HCT116 (cell line): Measurements from ENCODE around the gene MPI. TPM values are rescaled to one million over a fixed set of nuclear protein-coding genes. Genes with fewer than 3 reads are reported as not detected.
A peak's percentile ranks its signal among the peaks of the same experiment; 100 is the strongest.
"Not testable (repeated sequence)": the region's sequence is repeated elsewhere in the genome, so short reads cannot be mapped to it uniquely, and the experiment has no call there.

Source experiments
- ATAC-seq: fragments of 200-7000 bp; cut with Tn5 transposase; 2 replicates; pipeline ENCODE4 v1.9.1; 2020; ENCODE audit warnings: mild to moderate bottlenecking, moderate library complexity
- BruUV-seq: library from RNA; stranded (reverse); fragments of 400-500 nt; replicated peaks from 2 replicates; lab custom pipeline; 2021; lab: Mats Ljungman, UMichigan
- CTCF ChIA-PET: fragments of 300-600 bp; sonication (Branson Sonifier 250); formaldehyde crosslinking; loops from one replicate; lab custom pipeline; 2021; ENCODE audit warnings: antibody characterized with exemption; lab: Charles Lee
- POLR2A ChIA-PET: fragments of 300-600, 350-600 bp; sonication (Branson Sonifier 250); formaldehyde crosslinking; loops from one replicate; lab custom pipeline; 2021; ENCODE audit warnings: antibody characterized with exemption; lab: Charles Lee
- RAD21 ChIA-PET, 2 experiments: fragments of 300-600 bp; sonication (Branson Sonifier 250); formaldehyde crosslinking; loops; one replicate each; lab custom pipeline; 2023; ENCODE audit warnings: low total read pairs in 2 of 2; ENCODE audit not compliant: uncharacterized antibody in 2 of 2, unreplicated experiment in 2 of 2, low non-redundant PET in 1 of 2; lab: Charles Lee
- DNase-seq: peaks from one replicate; pipeline ENCODE4 v3.0.0-alpha.2; 2010; ENCODE audit warnings: low read depth, low spot score
- H2AFZ ChIP-seq: fragments of 200-600 bp; shearing (Covaris generic), sonication (generic); 2 replicates; pipeline ENCODE4 v1.6.1; 2017; ENCODE audit warnings: low read depth, mixed run types, mixed read lengths, antibody characterized with exemption, low read length; ENCODE audit not compliant: poor library complexity, severe bottlenecking
- H3K27ac ChIP-seq: 2 replicates; pipeline ENCODE4 v1.5.1; 2012; ENCODE audit warnings: low read depth, low read length
- H3K27me3 ChIP-seq: fragments of 200-600 bp; sonication (generic); 2 replicates; pipeline ENCODE4 v1.6.1; 2016; ENCODE audit warnings: mixed run types, low read length, mixed read lengths; ENCODE audit not compliant: insufficient read depth
- H3K36me3 ChIP-seq, 2 experiments: fragments of 200-500 bp in 1 of 2; fragments of 200-600 bp in 1 of 2; sonication (Bioruptor generic) in 1 of 2; sonication (generic) in 1 of 2; 2 replicates each; pipeline versions ENCODE4 v1.5.1 to v1.6.1; 2014 to 2016; ENCODE audit warnings: low read length in 2 of 2, inconsistent platforms in 1 of 2, mixed read lengths in 1 of 2, mixed run types in 1 of 2; ENCODE audit not compliant: insufficient read depth in 2 of 2, control insufficient read depth in 1 of 2
- H3K4me1 ChIP-seq, 2 experiments: fragments of 200-600 bp in 1 of 2; sonication (generic) in 1 of 2; 2 replicates each; pipeline versions ENCODE4 v1.5.1 to v1.6.1; 2012 to 2017; ENCODE audit warnings: low read length in 2 of 2, inconsistent platforms in 1 of 2, mild to moderate bottlenecking in 1 of 2, mixed read lengths in 1 of 2, mixed run types in 1 of 2, moderate library complexity in 1 of 2; ENCODE audit not compliant: insufficient read depth in 2 of 2, control insufficient read depth in 1 of 2
- H3K4me2 ChIP-seq: fragments of 200-600 bp; sonication (generic); 2 replicates; pipeline ENCODE4 v1.6.1; 2017; ENCODE audit warnings: mixed run types, low read length, mixed read lengths
- H3K4me3 ChIP-seq, 2 experiments: fragments of 200-600 bp in 1 of 2; sonication (generic) in 1 of 2; replicated peaks in 1 of 2; 2 replicates each; pipeline ENCODE4 v1.5.1; 2011 to 2016; ENCODE audit warnings: low read length in 2 of 2, control low read depth in 1 of 2, low read depth in 1 of 2, mild to moderate bottlenecking in 1 of 2, mixed read lengths in 1 of 2, mixed run types in 1 of 2
- H3K79me2 ChIP-seq: fragments of 200-600 bp; sonication (generic); 2 replicates; pipeline ENCODE4 v1.6.1; 2017; ENCODE audit warnings: mild to moderate bottlenecking, mixed run types, low read length, moderate library complexity, mixed read lengths; ENCODE audit not compliant: insufficient read depth
- H3K9ac ChIP-seq: fragments of 200-600 bp; sonication (generic); 2 replicates; pipeline ENCODE4 v1.6.1; 2016; ENCODE audit warnings: low read length, mixed read lengths
- H3K9me2 ChIP-seq: fragments of 200-600 bp; sonication (generic), shearing (Covaris generic); 2 replicates; pipeline ENCODE4 v1.6.1; 2017; ENCODE audit warnings: mixed run types, mild to moderate bottlenecking, moderate library complexity; ENCODE audit not compliant: insufficient read depth
- H3K9me3 ChIP-seq, 2 experiments: fragments of 200-500 bp in 1 of 2; fragments of 200-600 bp in 1 of 2; sonication (Bioruptor generic) in 1 of 2; sonication (generic) in 1 of 2; 2 replicates each; pipeline ENCODE4 v1.6.1; 2014 to 2017; ENCODE audit warnings: low read length in 2 of 2, mixed read lengths in 2 of 2, inconsistent platforms in 1 of 2, low read depth in 1 of 2, mild to moderate bottlenecking in 1 of 2, mixed run types in 1 of 2, moderate library complexity in 1 of 2; ENCODE audit not compliant: control insufficient read depth in 1 of 2, insufficient read depth in 1 of 2
- H4K20me1 ChIP-seq: fragments of 200-600 bp; sonication (generic), shearing (Covaris generic); 2 replicates; pipeline ENCODE4 v1.6.1; 2017; ENCODE audit warnings: mixed run types, mild to moderate bottlenecking, moderate library complexity; ENCODE audit not compliant: insufficient read depth
- CEBPB ChIP-seq: IDR thresholded peaks from 2 replicates; pipeline ENCODE4 v1.6.1; 2012; ENCODE audit warnings: low read depth
- EGR1 ChIP-seq: IDR thresholded peaks from 2 replicates; pipeline ENCODE4 v1.6.1; 2012; ENCODE audit warnings: low read depth
- ELF1 ChIP-seq: IDR thresholded peaks from 2 replicates; pipeline ENCODE4 v1.6.1; 2012; ENCODE audit warnings: low read depth, borderline replicate concordance
- EZH2 ChIP-seq: fragments of 200-600 bp; sonication (generic); IDR thresholded peaks from 2 replicates; pipeline ENCODE4 v1.6.1; 2017; ENCODE audit warnings: antibody characterized with exemption, mixed run types
- EZH2phosphoT487 ChIP-seq: fragments of 200-600 bp; IDR thresholded peaks from 2 replicates; pipeline ENCODE4 v1.6.1; 2018; ENCODE audit warnings: antibody characterized with exemption, borderline replicate concordance
- FOSL1 ChIP-seq: IDR thresholded peaks from 2 replicates; pipeline ENCODE4 v1.6.1; 2012; ENCODE audit warnings: low read depth
- JUND ChIP-seq: IDR thresholded peaks from 2 replicates; pipeline ENCODE4 v1.6.1; 2012
- MAX ChIP-seq: IDR thresholded peaks from 2 replicates; pipeline ENCODE4 v1.6.1; 2012
- POLR2A ChIP-seq: IDR thresholded peaks from 2 replicates; pipeline ENCODE4 v1.7.0; 2011; ENCODE audit warnings: borderline replicate concordance; ENCODE audit not compliant: insufficient read depth, insufficient read length; ENCODE audit errors: extremely low read depth
- POLR2AphosphoS5 ChIP-seq: IDR thresholded peaks from 2 replicates; pipeline ENCODE4 v1.6.1; 2011; ENCODE audit warnings: mild to moderate bottlenecking, low read depth, low read length, moderate library complexity
- SP1 ChIP-seq: IDR thresholded peaks from 2 replicates; pipeline ENCODE4 v1.6.1; 2012; ENCODE audit warnings: low read depth
- SRF ChIP-seq: IDR thresholded peaks from 2 replicates; pipeline ENCODE4 v1.6.1; 2012; ENCODE audit warnings: low read depth
- TCF7L2 ChIP-seq: IDR thresholded peaks from 2 replicates; pipeline ENCODE4 v1.7.0; 2011; ENCODE audit warnings: borderline replicate concordance, inconsistent platforms; ENCODE audit not compliant: insufficient read depth, insufficient read length; ENCODE audit errors: extremely low read depth
- ZBTB33 ChIP-seq: IDR thresholded peaks from 2 replicates; pipeline ENCODE4 v1.6.1; 2011; ENCODE audit warnings: mild to moderate bottlenecking, low read length, moderate library complexity; ENCODE audit not compliant: insufficient replicate concordance; ENCODE audit errors: extremely low read depth
- ZNF274 ChIP-seq: fragments of 200-500 bp; sonication (Bioruptor generic); IDR thresholded peaks from 2 replicates; pipeline ENCODE4 v1.6.1; 2014; ENCODE audit warnings: mild to moderate bottlenecking, low read depth, low read length, inconsistent platforms
- intact Hi-C: fragments of 100-400 bp; cut with micrococcal nuclease; formaldehyde crosslinking; loops from 2 replicates; pipeline ENCODE4 v1.10.0; 2022
- total RNA-seq: library from RNA; stranded (reverse); gene quantifications from one replicate; pipeline ENCODE4 v1.2.1, GENCODE V29; 2021; ENCODE audit not compliant: unreplicated experiment
- TF ChIP-seq, protein P1 (sequence below), 3 experiments: fragments of 200-600 bp in 1 of 3; sonication (generic) in 1 of 3; IDR thresholded peaks in 2 of 3; conservative IDR thresholded peaks in 1 of 3; 2 replicates each; pipeline ENCODE4 v1.5.1; 2012 to 2017; ENCODE audit warnings: low read depth in 2 of 3, low read length in 2 of 3, antibody characterized with exemption in 1 of 3, borderline replicate concordance in 1 of 3, control low read depth in 1 of 3, mild to moderate bottlenecking in 1 of 3, mixed read lengths in 1 of 3, mixed run types in 1 of 3, moderate library complexity in 1 of 3; ENCODE audit not compliant: insufficient read depth in 1 of 3
- TF ChIP-seq, protein P2 (sequence below): IDR thresholded peaks from 2 replicates; pipeline ENCODE4 v1.6.1; 2012

The MPI gene
- total RNA-seq, 1 experiment from 2014 or later = 49.7 TPM

GRCh38 chr15:74913799-74914198 is 24.0 kb downstream of the MPI start:
- intact Hi-C loops, H2AFZ ChIP-seq, H3K4me1 ChIP-seq, H3K27me3 ChIP-seq, H4K20me1 ChIP-seq, BruUV-seq, RAD21 ChIA-PET, H3K27ac ChIP-seq, H3K9ac ChIP-seq, H3K4me2 ChIP-seq, H3K79me2 ChIP-seq, DNase-seq, POLR2A ChIA-PET, H3K9me3 ChIP-seq, H3K9me2 ChIP-seq, ATAC-seq, H3K4me3 ChIP-seq: not testable (repeated sequence)
- H3K36me3 ChIP-seq = peaks cover 19 to 28% of the 10 kb centered on the region in 2 experiments; a peak in 3 of 4 replicates
- CTCF ChIA-PET = interaction anchor here (2.9 kb wide), 1 partner anchor 13 kb away, joined by 12 read pairs; no protein-coding TSS in a partner anchor
- TF ChIP-seq POLR2AphosphoS5 = peak; percentile 7; the same call in 1 of the 2 replicates

GRCh38 chr15:74917676-74918075 is 27.8 kb downstream of the MPI start:
- Histone ChIP-seq H3K9ac (no peak overlapping the region), H3K4me3 (no peak overlapping the region), H3K4me2 (no peak overlapping the region), H3K79me2 (0 out of 2 replicates have a peak, but pooled peaks cover 4% of the 10 kb centered on the region), H3K9me2 (no peaks in the 10 kb centered on the region), H2AFZ (no peak overlapping the region), H3K27me3 (no peaks in the 10 kb centered on the region), H3K4me1 (no peaks in the 10 kb centered on the region), H3K9me3 (no peaks in the 10 kb centered on the region), H3K36me3 (peaks cover 34 to 49% of the 10 kb centered on the region in 2 experiments; a peak in 3 of 4 replicates), H3K27ac (no peak overlapping the region), H4K20me1 (no peaks in the 10 kb centered on the region)
- ATAC-seq = no peak; the same call in 1 of the 2 replicates
- no TSS peak for BruUV-seq
- intact Hi-C loops = no loop called here
- no peak for DNase-seq
- POLR2A ChIA-PET = interaction anchor here (0.8 kb wide), 1 partner anchor 11 kb away, joined by 3 read pairs; the partner anchor contains the start of gene FAM219B
- RAD21 ChIA-PET = no interaction called here
- CTCF ChIA-PET = interaction anchor here (1.0 kb wide), 1 partner anchor 11 kb away, joined by 3 read pairs; the partner anchor contains the start of gene FAM219B
- TF ChIP-seq TCF7L2 = no peak
- no peak for TF ChIP-seq SRF
- TF ChIP-seq ZNF274 = no peak
- TF ChIP-seq, protein P1, sequence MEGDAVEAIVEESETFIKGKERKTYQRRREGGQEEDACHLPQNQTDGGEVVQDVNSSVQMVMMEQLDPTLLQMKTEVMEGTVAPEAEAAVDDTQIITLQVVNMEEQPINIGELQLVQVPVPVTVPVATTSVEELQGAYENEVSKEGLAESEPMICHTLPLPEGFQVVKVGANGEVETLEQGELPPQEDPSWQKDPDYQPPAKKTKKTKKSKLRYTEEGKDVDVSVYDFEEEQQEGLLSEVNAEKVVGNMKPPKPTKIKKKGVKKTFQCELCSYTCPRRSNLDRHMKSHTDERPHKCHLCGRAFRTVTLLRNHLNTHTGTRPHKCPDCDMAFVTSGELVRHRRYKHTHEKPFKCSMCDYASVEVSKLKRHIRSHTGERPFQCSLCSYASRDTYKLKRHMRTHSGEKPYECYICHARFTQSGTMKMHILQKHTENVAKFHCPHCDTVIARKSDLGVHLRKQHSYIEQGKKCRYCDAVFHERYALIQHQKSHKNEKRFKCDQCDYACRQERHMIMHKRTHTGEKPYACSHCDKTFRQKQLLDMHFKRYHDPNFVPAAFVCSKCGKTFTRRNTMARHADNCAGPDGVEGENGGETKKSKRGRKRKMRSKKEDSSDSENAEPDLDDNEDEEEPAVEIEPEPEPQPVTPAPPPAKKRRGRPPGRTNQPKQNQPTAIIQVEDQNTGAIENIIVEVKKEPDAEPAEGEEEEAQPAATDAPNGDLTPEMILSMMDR (IDR thresholded peaks at IDR 0.05 in 2 of 3, conservative IDR thresholded peaks at IDR 0.05 in 1 of 3; ENCODE audit: borderline replicate concordance in 1 of 3, insufficient read depth in 1 of 3, low read depth in 2 of 3, low read length in 2 of 3) = no peak
- no peak for TF ChIP-seq POLR2AphosphoS5
- no peak for TF ChIP-seq EZH2phosphoT487
- TF ChIP-seq CEBPB = no peak
- TF ChIP-seq POLR2A = no peak
- no peak for TF ChIP-seq MAX
- TF ChIP-seq ZBTB33 = no peak
- TF ChIP-seq ELF1 = no peak
- TF ChIP-seq FOSL1 = no peak
- TF ChIP-seq, protein P2, sequence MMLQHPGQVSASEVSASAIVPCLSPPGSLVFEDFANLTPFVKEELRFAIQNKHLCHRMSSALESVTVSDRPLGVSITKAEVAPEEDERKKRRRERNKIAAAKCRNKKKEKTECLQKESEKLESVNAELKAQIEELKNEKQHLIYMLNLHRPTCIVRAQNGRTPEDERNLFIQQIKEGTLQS = no peak
- no peak for TF ChIP-seq SP1
- no peak for TF ChIP-seq JUND
- no peak for TF ChIP-seq EGR1
- TF ChIP-seq EZH2 = no peak
